Central memory CD8-positive, alpha-beta T cell (primary cell): ENCODE measurements around the gene TBC1D13.
"Not testable (repeated sequence)": the region's sequence is repeated elsewhere in the genome, so short reads cannot be mapped to it uniquely, and the experiment has no call there.

Source experiments
- ATAC-seq: fragments of 150-1000 bp; cut with Tn5 transposase; replicated peaks from 2 replicates; pipeline ENCODE4 v1.10.0; 2022; ENCODE audit warnings: mild to moderate bottlenecking, moderate FRiP score, moderate number of reproducible peaks; ENCODE audit not compliant: poor library complexity, severe bottlenecking; ENCODE audit errors: extremely low read depth
- DNase-seq, 2 donors: peaks; one replicate each; pipeline ENCODE4 v3.0.0; 2021; ENCODE audit warnings: low spot score in 2 of 2
- H3K27ac Mint-ChIP-seq: one replicate; pipeline ENCODE4 v1.8.0; 2022; ENCODE audit warnings: low read depth, mild to moderate bottlenecking, moderate library complexity, mixed read lengths
- H3K27me3 Mint-ChIP-seq: one replicate; pipeline ENCODE4 v1.8.0; 2022; ENCODE audit warnings: mixed read lengths
- H3K36me3 Mint-ChIP-seq: one replicate; pipeline ENCODE4 v1.8.0; 2022; ENCODE audit warnings: mild to moderate bottlenecking, moderate library complexity, mixed read lengths; ENCODE audit not compliant: insufficient read depth
- H3K4me1 Mint-ChIP-seq: one replicate; pipeline ENCODE4 v1.8.0; 2022; ENCODE audit warnings: mixed read lengths
- H3K4me3 Mint-ChIP-seq: one replicate; pipeline ENCODE4 v1.8.0; 2022; ENCODE audit warnings: mild to moderate bottlenecking, moderate library complexity, mixed read lengths
- H3K9me3 Mint-ChIP-seq: one replicate; pipeline ENCODE4 v1.8.0; 2022; ENCODE audit warnings: mixed read lengths

TBC1D13 gene

DNA sequence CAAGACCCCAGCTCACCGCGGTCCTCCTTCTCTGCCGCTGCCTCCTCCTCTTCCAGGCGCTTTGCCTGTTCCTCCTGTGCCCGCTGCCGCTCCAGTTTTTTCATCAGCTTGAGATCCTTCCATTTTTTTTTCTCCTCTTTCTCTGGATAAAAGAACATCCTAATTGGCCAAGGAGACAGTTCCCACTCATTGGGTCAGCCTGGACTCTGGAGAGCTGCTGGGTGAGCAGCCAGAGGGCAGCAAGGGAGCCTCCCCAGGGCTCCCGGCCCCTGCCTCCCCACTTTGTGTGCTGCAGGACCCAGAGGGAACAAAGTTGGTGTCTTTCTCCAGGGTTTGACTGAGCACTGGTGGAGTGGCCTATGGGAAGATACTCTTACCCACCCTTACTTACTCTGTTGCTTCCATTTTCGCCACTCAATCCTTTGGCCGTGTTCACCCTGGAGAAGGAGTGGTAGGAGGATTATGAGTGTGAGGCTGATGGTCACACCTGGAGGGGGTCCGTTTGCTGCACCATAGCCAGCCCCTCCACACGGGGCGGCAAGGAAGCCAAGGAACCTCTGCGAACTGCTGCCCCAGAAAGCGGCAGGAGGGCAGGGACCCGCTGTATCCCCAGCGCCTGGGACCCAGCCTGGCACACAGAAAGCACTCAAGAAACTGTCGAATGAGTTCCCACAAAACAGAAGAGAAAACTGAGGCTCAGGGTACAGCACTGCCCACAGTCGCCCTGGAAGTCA lies 41.8 kb downstream of the TBC1D13 start:
- H3K4me1 Mint-ChIP-seq: peaks cover 20% of the 10 kb centered on the region
- peaks cover 14% of the 10 kb centered on the region for H3K36me3 Mint-ChIP-seq
- H3K27ac Mint-ChIP-seq: peak overlapping the region; percentile 93
- H3K9me3 Mint-ChIP-seq: no peaks in the 10 kb centered on the region
- peak overlapping the region; percentile 97 for H3K4me3 Mint-ChIP-seq
- no peak for DNase-seq
- H3K27me3 Mint-ChIP-seq: no peaks in the 10 kb centered on the region
- no peak for ATAC-seq

DNA sequence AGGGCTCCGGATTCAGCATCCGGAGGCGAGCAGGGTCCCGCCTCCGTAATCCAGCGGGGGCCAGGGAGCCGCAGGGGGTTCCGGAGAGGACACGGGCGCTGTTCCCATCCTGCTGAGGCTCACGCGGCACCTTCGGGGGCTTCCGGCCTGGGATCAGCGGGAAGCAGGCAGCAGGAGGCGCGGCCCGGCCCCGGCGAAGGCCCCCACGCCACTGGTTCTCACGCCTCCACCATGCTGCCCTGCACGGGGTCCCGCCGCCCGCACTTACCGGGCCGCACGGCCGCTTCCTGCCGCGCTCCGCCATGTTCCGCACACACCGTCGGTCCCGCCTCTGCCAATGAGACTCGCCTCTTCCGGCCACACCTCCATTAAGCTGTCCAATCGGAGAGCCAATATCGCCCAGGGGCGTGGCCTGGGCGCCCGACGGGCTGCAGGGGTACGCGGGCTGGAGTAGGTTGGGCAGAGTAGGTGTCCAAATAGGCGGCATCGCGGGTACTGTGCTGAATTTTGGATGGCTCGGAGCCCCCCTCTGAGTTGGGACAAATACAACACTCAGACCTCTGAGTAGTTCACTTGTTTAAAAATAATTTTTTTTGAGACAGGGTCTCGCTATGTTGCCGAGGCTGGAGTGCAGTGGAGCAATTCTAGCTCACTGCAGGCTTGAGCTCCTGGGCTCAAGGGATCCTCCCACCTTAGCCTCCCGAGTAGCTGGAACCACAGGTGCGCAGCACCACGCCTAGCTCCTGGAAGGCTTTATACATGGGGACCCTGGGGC lies 42.6 kb downstream of the TBC1D13 start, which contains the start of gene SPOUT1:
Gene SPOUT1 (minus strand): TSS at position 318 of the 775 bp plus-strand sequence. CDS start 14 bp downstream, at position 304.
- Mint-ChIP-seq H3K27me3 (no peaks in the 10 kb centered on the region), H3K9me3 (no peaks in the 10 kb centered on the region), H3K4me1 (peaks cover 20% of the 10 kb centered on the region), H3K36me3 (peaks cover 10% of the 10 kb centered on the region), H3K4me3 (peak within 1 kb of the TSS; percentile 97), H3K27ac (peak within 1 kb of the TSS; percentile 93)
- ATAC-seq (peak; percentile 99), DNase-seq (peak; percentile 83 to 92)

DNA sequence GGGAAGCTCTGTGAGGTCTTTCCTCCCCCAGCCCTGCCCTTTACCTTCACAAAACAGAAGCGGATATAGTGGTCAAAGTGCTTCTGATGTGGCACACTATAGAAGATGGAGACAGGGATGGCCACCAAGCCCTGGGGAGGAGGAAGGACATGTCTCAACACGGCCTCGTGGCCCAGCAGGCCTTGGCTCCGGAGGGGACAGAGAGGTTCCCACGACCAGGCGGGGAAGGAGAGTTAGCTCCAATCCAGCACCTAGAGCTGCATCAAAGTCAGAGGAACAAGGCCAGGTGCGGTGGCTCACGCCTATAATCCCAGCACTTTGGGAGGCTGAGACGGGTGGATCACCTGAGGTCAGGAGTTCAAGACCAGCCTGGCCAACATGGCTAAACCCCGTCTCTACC lies 46.6 kb downstream of the TBC1D13 start:
- DNase-seq (no peak), ATAC-seq (no peak)
- H3K27me3 Mint-ChIP-seq: no peaks in the 10 kb centered on the region
- H3K4me1 Mint-ChIP-seq: peaks cover 16% of the 10 kb centered on the region
- H3K4me3 Mint-ChIP-seq: no peak overlapping the region
- H3K27ac Mint-ChIP-seq: peak overlapping the region; percentile 83
- H3K9me3 Mint-ChIP-seq: no peaks in the 10 kb centered on the region
- H3K36me3 Mint-ChIP-seq: peaks cover 7% of the 10 kb centered on the region

DNA sequence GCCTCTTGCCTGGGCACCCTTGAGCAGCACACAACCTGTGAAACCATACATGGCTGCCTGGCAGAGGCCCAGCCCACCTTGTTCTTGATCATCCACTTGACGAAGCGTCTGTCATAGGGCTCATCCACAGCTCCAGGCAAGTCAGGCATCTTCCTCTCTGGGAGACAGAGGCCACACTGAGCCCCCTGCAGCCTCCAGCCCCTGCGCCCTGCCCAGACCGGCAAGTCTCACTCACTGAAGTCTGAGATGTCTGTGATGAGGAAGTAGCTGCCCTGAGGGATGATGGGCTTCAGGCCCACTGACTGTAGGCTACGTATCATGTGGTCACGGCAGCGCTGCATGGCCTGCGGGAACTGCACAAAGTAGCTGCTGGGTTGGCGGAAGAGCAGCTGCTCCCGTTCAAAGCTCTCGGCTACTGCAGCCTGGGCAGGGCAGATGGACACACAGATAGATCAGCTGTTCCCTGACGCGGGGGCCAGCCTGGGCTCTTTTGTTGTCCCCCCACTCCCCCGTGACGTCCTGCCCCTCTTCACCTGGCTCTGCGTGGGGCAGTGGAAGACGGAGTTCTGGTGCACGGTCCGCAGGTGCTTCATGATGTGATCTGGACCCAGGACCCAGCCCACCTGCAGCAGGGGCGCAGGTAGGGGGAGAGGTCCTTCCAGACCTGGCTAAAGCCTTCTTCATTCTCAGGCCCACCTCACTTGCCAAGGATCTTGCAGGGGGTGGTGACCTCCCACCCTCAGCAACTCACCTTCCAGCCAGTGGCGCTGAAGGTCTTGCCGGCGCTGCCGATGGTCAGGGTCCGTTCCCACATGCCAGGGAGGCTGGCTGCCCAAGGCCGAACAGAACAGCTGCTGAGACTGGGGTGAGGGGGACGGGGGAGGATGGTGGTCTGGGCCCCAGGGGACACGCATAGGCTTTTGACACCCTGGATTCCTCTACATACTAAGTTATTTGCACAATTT lies 48.5 kb downstream of the TBC1D13 start:
- no peaks in the 10 kb centered on the region for H3K9me3 Mint-ChIP-seq
- no peaks in the 10 kb centered on the region for H3K27me3 Mint-ChIP-seq
- DNase-seq (no peak), ATAC-seq (no peak)
- H3K4me3 Mint-ChIP-seq: no peak overlapping the region
- no peak overlapping the region for H3K27ac Mint-ChIP-seq
- H3K4me1 Mint-ChIP-seq: no peaks in the 10 kb centered on the region
- H3K36me3 Mint-ChIP-seq: peaks cover 7% of the 10 kb centered on the region

DNA sequence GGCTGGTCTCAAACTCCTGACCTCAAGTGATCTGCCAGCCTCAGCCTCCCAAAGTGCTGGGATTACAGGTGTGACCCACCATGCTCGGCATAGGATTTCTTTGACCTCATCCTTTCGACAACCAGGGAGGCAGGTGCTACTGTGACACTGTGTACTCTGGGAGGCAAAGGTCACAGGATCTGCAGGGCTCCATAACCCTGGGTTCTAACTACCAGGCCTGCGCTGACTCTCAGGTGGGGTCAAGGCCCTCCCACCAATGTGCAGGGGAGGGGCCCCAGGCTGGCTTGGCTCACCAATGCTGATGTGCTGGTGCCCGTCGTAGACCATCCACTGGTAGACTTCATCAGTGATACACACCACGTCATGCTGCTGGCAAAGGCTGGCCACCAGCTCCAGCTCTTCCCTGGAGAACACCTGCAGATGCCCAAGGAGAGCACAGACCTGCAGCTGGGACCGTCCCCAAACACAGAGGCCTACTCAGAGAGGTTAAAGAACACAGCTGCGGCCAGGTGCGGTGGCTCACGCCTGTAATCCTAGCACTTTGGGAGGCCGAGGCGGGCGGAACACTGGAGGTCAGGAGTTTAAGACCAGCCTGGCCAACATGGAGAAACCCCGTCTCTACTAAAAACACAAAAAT lies 49.6 kb downstream of the TBC1D13 start:
- DNase-seq (no peak), ATAC-seq (no peak)
- Mint-ChIP-seq H3K9me3 (no peaks in the 10 kb centered on the region), H3K4me1 (no peaks in the 10 kb centered on the region), H3K4me3 (no peak overlapping the region), H3K27ac (no peak overlapping the region), H3K27me3 (no peaks in the 10 kb centered on the region), H3K36me3 (peaks cover 7% of the 10 kb centered on the region)

DNA sequence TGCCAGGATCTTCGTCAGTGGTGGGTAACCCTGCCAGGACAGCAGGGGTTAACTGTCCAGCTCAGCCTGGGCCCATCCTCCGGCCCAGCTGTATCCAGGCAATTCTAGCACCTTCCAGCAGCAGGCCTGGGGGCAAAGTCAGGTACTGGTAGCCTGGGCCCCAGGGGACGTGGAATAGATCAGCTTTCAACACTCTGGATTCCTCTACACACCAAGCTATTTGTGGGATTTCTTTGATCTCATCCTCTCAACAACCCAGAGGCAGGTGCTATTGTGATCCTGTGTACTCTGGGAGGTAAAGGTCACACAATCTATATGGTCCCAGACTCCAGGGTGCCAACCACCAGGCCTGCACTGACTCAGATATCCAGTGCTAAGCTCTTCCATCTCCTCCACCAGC lies 51.3 kb downstream of the TBC1D13 start:
- no peak overlapping the region for H3K27ac Mint-ChIP-seq
- no peaks in the 10 kb centered on the region for H3K27me3 Mint-ChIP-seq
- peaks cover 10% of the 10 kb centered on the region for H3K36me3 Mint-ChIP-seq
- no peaks in the 10 kb centered on the region for H3K4me1 Mint-ChIP-seq
- H3K4me3 Mint-ChIP-seq: no peak overlapping the region
- ATAC-seq (no peak), DNase-seq (no peak)
- H3K9me3 Mint-ChIP-seq: no peaks in the 10 kb centered on the region

DNA sequence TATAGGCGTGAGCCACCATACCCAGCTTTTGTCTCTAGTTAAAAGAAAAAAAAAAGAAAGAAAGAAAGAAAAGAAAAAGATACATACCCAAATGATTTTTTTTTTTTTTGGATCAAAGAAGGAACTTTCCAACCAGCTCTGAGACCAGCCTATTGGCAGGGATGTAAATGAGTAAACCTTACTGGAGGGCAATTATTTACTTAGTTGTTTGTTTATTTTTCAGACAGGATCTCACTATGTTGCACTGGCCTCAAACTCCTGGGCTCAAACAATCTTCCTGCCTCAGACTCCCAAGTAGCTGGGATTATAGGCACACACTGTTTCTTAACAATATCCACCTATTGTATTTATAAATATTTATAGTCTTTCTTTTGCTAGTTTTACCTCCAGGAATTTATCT lies 53.5 kb downstream of the TBC1D13 start:
- no peaks in the 10 kb centered on the region for H3K27me3 Mint-ChIP-seq
- no peak for ATAC-seq
- no peaks in the 10 kb centered on the region for H3K4me1 Mint-ChIP-seq
- H3K27ac Mint-ChIP-seq: no peak overlapping the region
- peaks cover 11% of the 10 kb centered on the region for H3K36me3 Mint-ChIP-seq
- no peak for DNase-seq
- H3K9me3 Mint-ChIP-seq: no peaks in the 10 kb centered on the region
- no peak overlapping the region for H3K4me3 Mint-ChIP-seq

DNA sequence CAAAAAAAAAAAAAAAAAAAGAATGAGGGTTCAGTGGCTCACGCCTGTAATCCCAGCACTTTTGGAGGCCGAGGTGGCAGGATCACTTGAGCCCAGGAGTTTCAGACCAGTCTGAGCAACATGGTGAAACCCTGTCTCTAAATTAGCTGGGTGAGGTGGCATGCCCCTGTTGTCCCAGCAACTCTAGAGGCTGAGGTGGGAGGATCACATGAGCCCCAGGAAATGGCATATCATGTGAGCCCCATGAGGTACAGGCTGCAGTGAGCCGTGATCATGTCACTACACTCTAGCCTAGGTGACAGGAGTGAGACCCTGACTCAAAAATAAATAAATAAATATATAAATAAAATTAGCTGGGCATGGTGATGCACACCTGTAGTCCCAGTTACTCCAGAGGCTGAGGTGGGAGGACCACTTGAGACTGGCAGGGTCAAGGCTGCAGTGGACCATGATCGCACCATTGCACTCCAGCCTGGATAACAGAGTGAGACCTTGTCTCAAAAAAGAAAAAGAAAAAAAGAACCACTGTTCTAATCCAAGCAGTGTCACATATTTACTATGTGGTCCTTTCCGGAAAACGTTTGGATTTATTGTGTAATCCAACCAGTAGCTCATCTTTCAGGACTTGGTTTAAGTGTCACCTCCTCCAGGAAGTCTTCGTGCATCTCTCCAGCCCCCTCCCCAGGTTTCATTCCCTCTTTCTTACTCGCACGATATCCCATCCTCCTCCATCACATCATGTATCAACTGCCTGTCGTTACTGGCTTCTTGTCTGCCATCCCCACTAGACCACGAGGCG lies 54.8 kb downstream of the TBC1D13 start:
- no peak for DNase-seq
- Mint-ChIP-seq H3K4me1 (no peaks in the 10 kb centered on the region), H3K4me3 (no peak overlapping the region), H3K27ac (no peak overlapping the region), H3K36me3 (peaks cover 11% of the 10 kb centered on the region), H3K27me3 (no peaks in the 10 kb centered on the region), H3K9me3 (no peaks in the 10 kb centered on the region)
- no peak for ATAC-seq

DNA sequence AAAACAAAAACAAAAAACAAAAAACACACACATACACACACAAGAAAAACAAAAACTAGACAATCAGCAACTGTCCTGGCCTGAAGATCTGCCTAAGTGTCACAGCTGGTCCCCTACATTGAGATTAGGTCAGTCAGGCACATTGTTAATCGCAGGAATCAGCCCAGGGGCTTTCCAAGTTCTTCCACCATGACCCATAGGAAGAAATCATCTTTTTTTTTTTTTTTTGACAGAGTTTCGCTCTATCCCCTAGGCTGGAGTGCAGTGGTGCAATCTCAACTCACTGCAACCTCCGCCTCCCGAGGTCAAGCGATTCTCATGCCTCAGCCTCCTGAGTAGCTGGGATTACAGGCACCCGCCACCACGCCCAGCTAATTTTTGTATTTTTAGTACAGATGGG lies 56.1 kb downstream of the TBC1D13 start:
- DNase-seq, H3K27me3 Mint-ChIP-seq, ATAC-seq, H3K9me3 Mint-ChIP-seq, H3K4me1 Mint-ChIP-seq, H3K27ac Mint-ChIP-seq, H3K36me3 Mint-ChIP-seq, H3K4me3 Mint-ChIP-seq: not testable (repeated sequence)

DNA sequence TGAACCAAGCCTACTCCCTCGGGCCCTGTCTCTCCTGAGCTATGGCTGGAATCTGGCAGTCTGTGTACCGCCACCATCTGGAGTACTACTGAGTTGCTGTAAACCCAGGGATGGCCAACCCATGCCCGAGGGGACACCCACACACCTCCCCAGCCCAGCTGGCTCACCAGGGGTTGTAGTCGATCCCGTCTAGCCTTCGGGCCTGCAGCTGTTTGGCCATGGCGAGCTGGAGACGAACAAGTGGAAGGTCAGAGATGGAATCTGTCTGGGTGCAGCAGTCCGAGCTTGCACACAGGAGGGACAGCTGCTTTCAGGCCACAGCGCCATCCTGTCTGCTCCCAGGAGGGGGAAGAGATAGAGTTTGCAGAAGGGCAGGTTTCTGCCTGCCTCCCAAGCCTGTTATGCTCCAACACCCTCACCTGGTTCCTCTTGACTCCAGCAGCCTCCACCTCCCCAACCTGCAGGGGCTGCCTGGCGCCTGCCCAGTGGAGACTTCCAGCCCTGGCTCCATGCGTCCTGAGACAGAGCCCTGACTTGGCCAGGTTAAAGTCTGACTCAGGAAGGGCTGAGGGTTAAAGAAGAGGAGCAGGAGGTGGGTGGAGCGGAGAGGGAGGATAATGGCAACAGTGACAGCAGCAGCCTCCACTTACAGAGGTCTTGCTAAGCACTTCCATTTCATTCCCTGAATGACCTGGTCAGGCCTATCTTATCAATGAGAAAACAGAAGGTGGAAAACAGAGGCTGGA lies 58.3 kb downstream of the TBC1D13 start:
- Mint-ChIP-seq H3K4me1 (no peaks in the 10 kb centered on the region), H3K9me3 (no peaks in the 10 kb centered on the region), H3K27me3 (no peaks in the 10 kb centered on the region), H3K4me3 (no peak overlapping the region), H3K27ac (no peak overlapping the region), H3K36me3 (peaks cover 10% of the 10 kb centered on the region)
- ATAC-seq (no peak), DNase-seq (no peak)

DNA sequence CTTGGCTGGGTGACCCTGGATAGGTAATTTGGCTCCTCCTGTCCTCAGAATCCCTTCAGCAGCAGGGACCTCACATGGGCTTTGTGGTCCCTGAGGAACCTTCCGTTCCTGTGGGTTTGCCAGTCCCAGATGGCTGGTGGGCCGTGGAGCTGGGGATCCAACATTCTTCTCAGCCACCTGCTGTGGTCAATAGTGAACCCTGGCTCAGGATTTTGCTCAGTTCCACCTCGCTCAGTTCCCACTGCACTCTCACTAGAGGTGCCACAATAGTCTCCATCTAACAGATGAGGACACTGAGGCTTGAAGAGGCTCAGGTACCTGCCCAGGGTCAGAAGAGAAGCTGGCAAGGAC lies 59.6 kb downstream of the TBC1D13 start:
- no peak for DNase-seq
- Mint-ChIP-seq H3K4me1 (no peaks in the 10 kb centered on the region), H3K4me3 (no peak overlapping the region), H3K27ac (no peak overlapping the region), H3K9me3 (peaks cover 5% of the 10 kb centered on the region), H3K36me3 (peaks cover 12% of the 10 kb centered on the region), H3K27me3 (no peaks in the 10 kb centered on the region)
- ATAC-seq: no peak
